Measurements from ENCODE around the gene YWHAG.

DNA sequence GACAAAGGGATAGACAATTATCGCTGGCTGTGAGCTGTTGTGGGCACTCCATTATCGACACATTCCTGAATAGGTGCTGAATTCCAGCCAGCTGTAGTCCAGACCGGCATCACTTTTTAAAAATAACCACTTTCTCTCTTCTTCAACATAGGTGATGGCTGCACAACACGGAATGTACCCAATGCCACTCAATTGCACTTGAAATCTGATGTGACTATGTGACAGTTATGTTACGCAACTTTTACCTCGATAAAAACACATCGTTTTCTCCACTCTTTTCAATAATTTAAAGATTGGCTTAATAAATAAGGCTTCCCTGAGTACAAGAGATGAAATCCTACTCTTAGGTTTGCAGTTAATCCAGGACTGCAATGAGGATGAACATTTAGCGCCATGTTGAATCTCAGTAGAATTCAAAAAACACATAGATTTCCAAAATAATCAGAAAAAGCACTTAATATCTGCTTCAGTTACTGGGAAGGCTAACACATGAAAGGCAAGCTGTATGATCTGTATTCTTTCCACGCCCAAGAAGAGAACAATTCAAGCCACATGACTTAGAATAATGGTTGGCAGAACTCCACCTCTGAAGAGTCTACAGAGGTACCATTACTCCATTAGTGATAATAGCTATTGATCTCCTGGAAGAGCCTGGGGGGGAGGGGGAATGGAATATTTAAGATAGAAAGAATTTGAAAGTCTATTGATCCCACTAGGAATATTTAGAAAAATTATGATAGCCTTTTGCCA lies 3.6 kb downstream of the YWHAG start:
- TF ChIP-seq SP1 (IDR thresholded peaks at IDR 0.05) = no peak
- TF ChIP-seq, protein P1, sequence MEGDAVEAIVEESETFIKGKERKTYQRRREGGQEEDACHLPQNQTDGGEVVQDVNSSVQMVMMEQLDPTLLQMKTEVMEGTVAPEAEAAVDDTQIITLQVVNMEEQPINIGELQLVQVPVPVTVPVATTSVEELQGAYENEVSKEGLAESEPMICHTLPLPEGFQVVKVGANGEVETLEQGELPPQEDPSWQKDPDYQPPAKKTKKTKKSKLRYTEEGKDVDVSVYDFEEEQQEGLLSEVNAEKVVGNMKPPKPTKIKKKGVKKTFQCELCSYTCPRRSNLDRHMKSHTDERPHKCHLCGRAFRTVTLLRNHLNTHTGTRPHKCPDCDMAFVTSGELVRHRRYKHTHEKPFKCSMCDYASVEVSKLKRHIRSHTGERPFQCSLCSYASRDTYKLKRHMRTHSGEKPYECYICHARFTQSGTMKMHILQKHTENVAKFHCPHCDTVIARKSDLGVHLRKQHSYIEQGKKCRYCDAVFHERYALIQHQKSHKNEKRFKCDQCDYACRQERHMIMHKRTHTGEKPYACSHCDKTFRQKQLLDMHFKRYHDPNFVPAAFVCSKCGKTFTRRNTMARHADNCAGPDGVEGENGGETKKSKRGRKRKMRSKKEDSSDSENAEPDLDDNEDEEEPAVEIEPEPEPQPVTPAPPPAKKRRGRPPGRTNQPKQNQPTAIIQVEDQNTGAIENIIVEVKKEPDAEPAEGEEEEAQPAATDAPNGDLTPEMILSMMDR (IDR thresholded peaks at IDR 0.05; ENCODE audit: low read depth, low read length, missing input control) = no peak
- TF ChIP-seq, protein P2, sequence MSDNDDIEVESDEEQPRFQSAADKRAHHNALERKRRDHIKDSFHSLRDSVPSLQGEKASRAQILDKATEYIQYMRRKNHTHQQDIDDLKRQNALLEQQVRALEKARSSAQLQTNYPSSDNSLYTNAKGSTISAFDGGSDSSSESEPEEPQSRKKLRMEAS (IDR thresholded peaks at IDR 0.05) = no peak
- no peak for TF ChIP-seq RAD21 (IDR thresholded peaks at IDR 0.05)
- no peak for TF ChIP-seq HNF4G (IDR thresholded peaks at IDR 0.05)
- TF ChIP-seq GABPA (IDR thresholded peaks at IDR 0.05 in 1 of 2, conservative IDR thresholded peaks at IDR 0.05 in 1 of 2) = no peak
- TF ChIP-seq YY1 (IDR thresholded peaks at IDR 0.05) = no peak
- TF ChIP-seq TAF1 (conservative IDR thresholded peaks at IDR 0.05) = no peak
- TF ChIP-seq, protein P3, sequence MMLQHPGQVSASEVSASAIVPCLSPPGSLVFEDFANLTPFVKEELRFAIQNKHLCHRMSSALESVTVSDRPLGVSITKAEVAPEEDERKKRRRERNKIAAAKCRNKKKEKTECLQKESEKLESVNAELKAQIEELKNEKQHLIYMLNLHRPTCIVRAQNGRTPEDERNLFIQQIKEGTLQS (IDR thresholded peaks at IDR 0.05) = no peak
- TF ChIP-seq, protein P4, sequence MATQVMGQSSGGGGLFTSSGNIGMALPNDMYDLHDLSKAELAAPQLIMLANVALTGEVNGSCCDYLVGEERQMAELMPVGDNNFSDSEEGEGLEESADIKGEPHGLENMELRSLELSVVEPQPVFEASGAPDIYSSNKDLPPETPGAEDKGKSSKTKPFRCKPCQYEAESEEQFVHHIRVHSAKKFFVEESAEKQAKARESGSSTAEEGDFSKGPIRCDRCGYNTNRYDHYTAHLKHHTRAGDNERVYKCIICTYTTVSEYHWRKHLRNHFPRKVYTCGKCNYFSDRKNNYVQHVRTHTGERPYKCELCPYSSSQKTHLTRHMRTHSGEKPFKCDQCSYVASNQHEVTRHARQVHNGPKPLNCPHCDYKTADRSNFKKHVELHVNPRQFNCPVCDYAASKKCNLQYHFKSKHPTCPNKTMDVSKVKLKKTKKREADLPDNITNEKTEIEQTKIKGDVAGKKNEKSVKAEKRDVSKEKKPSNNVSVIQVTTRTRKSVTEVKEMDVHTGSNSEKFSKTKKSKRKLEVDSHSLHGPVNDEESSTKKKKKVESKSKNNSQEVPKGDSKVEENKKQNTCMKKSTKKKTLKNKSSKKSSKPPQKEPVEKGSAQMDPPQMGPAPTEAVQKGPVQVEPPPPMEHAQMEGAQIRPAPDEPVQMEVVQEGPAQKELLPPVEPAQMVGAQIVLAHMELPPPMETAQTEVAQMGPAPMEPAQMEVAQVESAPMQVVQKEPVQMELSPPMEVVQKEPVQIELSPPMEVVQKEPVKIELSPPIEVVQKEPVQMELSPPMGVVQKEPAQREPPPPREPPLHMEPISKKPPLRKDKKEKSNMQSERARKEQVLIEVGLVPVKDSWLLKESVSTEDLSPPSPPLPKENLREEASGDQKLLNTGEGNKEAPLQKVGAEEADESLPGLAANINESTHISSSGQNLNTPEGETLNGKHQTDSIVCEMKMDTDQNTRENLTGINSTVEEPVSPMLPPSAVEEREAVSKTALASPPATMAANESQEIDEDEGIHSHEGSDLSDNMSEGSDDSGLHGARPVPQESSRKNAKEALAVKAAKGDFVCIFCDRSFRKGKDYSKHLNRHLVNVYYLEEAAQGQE (IDR thresholded peaks at IDR 0.05) = no peak
